Measurements from ENCODE around the gene DIP2C.
"Not testable (repeated sequence)": the region's sequence is repeated elsewhere in the genome, so short reads cannot be mapped to it uniquely, and the experiment has no call there.

Gene DIP2C

DNA sequence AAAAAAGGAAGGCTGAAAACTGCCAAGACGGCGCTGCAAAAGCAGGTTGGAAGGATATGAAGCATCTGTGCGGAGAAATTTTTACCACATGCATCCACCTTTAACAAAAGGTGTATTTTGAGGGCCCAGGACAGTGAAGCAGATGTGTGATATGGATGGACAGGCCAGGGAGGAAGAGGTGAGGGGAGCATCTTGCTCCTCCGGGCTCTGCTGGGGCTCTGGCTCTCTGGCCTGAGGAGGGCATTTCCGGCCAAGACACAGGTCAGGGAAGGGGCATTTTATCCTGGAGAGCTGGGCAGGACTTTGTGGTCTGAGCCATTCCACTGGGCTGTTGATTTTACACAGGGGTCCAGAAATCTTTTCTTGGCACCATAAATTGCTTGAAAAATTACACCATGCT, 379.1 kb downstream of the DIP2C start:
- FAIRE-seq, result no peak

DNA sequence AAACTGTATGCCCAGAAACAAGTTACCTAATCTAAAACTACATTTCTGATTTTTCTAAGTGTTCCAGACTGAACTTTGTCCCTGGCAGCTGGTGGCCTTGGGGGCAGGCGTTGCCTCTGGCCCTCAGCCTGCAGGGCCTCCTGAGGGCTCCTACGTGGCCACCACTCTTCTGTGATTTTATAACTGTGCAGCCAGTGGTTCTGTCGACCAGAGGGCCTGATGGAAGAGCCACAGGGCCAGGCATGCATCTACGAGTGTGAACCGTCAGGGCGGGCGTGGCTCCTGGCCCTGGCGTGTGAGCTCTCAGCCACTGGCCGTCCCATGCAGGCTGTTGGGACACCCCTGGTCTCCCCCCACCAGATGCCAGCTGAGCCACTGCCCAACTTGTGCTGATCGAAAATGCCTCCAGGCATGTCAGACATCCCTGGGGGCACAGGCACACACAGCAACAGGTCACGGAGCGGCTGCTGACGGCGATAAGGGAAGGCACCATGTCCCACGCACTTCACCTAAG, 380.8 kb downstream of the DIP2C start:
- FAIRE-seq, result no peak

DNA sequence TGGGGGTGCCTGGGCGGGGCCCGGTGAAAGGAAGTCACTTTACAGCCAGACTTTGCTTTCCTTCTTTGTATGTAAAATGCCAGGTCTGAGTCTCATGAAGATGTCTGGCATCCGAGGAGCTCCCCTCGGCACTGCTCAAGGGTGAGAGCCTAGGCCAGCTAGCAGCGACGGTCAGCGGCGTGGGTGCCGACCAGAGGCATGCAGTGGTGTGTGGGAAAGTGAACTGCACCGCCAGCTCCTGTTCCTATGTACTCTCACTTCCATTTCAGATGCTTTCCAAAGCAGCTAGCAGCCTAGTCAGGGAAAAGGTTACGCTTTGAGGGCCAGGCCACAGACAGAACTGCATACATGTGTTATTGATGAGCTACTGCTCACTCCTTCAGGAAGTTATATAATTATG, 381.4 kb downstream of the DIP2C start:
- no peak for FAIRE-seq

DNA sequence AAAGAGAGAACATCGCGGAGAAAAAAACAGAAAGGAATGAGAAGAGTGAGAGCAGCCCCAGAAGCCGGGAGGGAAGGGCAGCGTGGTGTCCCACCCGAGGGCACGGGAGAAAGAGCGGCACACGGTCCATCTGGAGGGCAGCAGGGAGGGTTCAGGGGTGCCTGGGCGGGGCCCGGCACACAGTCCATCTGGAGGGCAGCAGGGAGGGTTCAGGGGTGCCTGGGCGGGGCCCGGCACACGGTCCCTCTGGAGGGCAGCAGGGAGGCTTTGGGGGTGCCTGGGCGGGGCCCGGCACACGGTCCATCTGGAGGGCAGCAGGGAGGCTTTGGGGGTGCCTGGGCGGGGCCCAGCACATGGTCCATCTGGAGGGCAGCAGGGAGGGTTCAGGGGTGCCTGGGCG, 381.8 kb downstream of the DIP2C start:
- no peak for FAIRE-seq

DNA sequence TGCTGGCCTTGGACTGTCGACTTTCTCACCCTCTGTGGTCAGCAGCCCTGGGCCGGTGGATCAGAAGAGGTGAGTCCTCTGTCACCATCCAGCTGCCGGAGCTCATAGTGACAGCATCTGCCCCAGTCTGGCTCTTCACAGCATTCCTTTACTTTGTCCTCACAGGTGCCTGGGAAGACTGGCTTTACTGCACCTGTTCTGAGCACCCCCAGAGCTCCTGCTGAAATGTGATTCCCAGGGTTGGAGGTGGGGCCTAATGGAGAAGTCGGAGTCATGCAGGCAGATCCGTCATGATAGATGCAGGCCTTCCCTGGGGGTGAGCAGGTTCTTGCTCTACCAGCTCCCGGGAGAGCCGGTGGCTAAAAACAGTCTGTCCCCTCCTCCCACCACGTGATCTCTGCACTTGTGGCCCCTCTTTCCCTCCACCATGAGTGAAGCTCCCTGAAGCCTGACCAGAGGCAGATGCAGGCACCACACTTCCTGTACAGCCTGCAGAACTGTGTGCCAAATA, 382.7 kb downstream of the DIP2C start:
- no peak for FAIRE-seq

DNA sequence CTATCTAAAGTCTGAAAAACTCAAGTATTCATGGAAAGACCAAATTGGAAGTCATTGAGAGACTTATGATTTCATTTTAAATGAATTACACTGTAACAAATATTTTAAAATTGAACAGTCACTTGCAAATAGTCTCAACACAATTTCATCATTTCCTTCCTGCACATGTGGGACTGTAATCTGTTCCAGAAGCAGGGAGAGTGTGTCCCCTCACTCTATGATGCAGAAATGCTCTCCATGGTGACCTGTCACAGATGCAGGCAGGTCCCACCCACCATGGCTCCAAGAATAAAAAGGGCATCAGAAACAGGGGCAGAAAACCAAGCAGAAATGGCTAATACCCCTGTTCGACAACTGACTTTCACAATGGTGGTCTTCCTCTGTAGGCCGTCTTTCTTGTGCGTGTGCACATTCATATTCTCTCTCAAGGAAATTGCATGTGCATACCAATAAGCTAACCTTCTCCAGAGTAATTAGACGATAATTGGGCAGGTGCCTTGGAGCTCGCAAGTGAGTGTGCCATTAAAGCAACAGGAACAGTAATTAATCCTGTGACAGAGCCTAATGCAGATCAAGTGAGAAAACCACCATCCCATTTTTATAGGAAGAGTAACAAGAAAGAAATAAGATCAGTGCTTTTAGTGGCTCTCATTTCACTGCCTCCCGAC, 383.3 kb downstream of the DIP2C start:
- FAIRE-seq, result no peak

DNA sequence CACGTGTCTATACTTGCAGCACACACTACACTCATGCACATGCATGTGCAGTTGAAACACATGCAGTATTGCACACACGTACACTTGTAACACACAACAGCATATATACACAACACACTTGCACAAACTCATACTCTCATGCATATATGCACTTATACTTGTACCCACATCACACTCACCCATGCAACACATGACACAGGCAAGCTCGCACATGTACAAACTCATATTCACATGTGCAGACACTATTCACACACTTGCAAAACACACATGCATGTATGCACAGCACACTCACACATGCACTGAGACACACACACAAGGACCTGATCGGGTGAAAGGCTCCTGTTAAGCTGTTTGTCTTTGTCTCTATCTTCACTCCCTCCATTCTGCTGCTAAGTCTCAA, 384.4 kb downstream of the DIP2C start:
- no peak for FAIRE-seq

DNA sequence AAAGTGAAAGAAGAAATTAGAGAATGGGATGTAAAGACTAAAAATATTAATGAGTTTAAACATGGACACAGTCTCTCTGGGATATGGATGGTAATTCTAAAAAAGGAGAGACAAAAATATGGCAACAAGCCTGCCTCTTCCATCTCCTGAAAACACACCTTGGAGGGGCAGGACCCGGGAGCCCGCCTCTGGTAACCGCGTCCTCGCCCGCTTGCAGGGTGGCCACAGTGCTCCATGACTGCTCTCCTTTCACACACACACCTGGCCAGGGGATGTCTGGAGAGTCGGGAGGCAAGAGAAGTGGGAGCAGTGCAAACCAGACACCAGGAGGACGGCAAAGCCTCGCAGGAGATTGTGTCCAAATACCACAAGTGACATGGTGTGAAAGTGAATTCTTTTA, 387.9 kb downstream of the DIP2C start:
- FAIRE-seq, result no peak

DNA sequence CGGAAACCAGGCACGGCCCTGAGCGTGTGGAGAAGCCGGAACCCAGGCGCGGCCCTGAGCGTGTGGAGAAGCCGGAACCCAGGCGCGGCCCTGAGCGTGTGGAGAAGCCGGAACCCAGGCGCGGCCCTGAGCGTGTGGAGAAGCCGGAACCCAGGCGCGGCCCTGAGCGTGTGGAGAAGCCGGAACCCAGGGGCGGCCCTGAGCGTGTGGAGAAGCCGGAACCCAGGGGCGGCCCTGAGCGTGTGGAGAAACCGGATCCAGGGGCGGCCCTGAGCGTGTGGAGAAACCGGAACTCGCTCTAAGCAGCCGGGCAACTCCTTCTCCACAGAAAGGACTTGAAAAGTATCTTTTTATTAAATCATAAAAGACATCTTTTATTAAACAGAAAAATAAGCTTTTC, 388.9 kb downstream of the DIP2C start:
- not testable (repeated sequence) for FAIRE-seq

DNA sequence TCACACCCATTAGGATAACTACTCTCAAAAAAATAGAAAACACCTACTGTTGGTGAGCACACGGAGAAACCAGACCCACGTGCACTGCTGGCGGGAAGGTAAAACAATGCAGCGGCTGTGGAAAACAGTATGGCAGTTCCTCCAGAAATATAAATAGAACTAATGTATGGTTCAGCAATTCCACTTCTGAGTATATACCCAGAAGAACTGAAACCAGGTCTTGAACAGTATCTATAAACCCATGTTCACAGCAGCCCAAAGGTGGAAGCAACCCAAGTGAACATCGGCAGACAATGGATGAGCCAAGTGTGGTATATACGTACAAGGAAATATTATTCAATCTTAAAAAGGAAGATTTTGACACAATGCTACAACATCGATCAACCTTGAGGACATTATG, 389.5 kb downstream of the DIP2C start:
- FAIRE-seq, result no peak

DNA sequence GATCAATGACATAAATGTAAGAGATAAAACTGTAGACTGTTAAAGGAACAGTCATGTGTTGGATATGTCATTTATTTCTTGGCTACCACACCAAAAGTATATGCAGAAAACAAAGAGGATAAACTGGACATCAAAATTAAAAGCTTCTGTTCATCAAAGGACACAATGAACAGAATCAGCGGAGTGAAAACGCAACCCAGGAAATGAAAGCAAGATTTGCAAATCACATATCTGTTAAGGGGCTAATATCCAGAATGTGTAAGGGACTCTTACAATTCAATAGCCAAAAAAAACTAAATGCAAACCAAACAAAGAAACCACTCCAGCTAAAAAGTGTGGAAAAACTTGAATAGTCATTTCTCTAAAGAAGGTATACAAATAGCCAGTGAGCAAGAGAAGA, 390.0 kb downstream of the DIP2C start:
- FAIRE-seq, result no peak

DNA sequence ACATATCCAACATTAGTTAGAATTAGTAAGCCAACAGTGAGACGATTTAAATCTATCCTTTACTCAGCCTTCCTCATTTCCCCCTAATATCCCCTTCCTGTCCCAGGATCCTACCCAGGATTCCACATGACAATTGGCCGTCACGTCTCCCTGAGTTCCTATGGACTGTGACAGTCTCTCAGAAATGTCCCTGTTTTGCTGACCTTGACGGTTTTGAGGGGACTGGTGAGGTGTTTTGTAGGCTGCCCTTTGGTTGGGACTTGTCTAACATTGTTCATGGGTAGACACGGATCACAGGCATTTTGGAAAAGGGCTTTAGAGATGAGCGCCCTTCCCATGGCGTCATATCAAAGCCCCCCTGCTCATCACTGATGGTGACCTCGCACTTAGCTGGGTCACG, 391.4 kb downstream of the DIP2C start:
- no peak for FAIRE-seq

DNA sequence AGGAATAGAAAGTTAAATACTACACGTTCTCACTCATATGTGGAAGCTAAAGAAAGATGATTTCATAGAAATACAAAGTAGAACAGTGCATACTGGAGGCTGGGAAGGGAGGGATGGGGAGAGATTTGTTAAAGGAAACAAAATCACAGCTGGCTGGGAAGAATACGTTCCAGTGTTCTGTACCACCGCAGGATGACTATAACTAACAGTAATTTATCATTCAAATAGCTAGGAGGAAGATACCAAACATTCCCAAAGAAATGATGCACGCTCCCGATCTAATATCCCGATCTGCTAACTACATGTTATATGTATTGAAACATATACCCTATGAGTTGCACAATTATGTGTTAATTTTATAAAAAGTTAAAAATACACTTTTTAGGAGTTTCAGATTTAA, 391.9 kb downstream of the DIP2C start:
- FAIRE-seq, result no peak

DNA sequence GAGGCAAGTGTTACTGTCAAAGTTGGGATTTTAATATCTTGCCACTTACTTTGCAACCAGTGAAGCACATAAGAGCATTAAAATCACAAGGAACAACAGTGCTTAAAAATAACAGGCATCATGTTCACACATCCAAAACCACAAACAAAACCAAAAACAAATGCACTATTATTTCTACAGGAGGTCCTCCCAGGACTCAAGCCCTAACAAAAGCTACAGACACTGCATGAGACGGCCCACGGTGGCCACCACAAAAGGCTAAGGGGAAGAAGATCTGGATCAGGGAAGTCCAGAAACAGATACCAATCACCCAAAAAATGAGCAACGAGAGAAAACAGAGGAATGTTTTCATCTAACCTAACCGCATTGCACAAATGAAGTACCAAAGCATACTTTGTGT, 395.8 kb downstream of the DIP2C start:
- no peak for FAIRE-seq

DNA sequence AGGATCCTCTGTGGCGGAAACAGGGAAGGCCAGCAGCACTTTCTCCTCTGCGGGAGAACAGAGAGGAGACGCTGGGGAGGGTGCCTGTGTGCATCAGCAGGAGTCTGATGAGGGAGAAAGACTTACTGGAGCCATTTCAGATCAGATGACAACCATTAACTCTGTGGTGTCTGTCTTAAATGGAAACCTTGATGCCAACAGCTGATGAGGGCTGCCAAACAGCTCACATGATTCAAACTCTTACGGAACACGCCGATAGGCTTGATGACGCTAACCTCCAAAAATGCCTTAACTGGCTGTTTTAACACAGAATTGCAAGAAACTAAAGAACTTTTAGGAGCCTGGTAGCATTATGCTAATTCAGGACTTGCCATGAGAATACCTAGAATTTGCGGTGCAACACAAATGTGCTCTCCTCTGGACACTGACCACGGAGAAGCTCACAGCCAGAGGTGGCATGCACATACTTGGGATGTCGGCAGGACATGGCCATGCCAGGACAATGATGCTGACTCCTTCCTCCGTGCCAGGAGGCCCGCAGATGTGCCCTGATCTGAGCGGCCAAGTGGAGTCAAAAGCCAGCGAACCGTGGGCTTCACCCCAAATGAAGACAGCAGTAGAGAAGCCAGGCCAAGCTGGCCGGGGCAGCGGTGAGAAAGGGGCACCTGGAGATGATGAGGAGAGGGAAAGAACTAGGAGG, 399.3 kb downstream of the DIP2C start:
- no peak for FAIRE-seq

DNA sequence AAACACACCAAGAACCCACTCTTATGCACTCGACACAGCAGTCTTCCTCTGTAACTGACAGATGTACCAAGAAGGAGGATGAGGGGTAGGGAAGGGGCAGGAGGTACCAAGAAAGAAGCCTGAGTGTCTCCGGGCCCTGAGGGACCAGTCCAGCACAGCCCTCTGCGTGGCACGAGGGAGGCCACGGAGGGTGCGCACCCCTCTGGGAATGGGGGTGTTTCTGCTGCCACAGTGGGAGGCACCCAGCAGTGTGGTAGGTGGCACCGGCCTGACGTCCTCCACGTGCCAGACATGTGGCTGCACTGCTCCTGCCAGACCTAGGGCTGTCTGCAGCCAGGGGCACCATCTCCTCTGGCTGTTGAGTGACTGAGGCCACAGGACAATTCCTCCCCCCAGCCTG, 399.9 kb downstream of the DIP2C start:
- no peak for FAIRE-seq

DNA sequence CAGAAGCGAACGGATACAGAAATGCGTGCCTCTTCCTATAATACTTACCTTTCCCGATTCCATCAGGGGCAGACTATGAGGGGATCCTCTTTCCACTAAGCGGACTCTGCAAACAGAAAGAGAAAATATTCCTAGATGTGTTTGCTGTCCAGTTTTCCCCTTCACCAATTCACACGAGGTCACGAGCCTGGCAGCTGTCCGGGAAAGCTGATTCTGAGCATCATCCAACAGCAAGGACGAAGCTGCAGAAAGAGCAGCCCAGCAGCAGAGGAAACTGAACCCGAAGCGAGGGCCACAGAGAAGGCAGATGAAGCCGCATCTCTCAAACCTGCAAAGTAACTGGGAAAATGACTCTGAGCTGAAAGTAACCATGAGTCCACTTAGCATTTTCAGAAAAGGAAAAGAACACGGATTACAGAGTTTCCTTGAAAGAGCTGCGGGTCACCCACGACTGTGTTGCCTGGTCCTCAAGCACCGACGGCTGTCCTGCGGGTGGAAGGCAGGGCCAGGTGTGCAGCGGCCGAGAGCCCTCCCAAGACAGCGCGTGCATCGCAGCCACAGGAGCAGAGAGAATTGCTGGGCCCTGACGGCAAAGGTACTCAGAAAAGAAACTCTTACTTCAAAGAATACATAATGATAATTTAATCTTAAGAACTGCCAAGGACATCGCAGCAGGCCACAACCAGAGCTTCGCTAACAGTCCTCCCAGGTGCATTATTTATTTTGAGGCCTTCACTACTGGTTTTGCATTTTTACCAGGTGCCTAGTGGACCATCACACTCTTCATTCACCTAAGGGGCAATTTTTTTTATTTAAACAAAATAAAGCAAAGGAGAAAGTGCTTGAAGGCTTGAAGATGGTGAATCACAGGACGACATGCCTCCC, 400.9 kb downstream of the DIP2C start:
- FAIRE-seq, result no peak

DNA sequence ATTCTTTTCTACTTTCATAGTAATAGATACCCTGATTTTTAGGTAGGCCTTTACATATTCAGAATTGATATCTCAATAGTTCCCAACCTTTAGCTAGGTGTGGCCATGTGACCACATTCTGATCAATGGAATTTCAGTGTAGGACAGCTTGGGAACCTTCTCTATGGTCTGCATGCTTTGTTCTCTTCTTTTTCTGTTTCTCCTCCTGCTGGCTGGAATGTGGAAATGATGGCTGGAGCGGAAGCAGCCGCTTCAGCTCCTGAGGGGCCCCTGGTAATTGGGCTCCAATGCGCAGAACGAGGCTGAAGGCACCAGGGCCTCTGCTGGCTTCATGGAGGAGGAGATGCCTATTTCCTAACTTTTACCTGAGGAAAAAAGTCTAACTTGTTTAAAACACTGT, 401.7 kb downstream of the DIP2C start:
- no peak for FAIRE-seq

DNA sequence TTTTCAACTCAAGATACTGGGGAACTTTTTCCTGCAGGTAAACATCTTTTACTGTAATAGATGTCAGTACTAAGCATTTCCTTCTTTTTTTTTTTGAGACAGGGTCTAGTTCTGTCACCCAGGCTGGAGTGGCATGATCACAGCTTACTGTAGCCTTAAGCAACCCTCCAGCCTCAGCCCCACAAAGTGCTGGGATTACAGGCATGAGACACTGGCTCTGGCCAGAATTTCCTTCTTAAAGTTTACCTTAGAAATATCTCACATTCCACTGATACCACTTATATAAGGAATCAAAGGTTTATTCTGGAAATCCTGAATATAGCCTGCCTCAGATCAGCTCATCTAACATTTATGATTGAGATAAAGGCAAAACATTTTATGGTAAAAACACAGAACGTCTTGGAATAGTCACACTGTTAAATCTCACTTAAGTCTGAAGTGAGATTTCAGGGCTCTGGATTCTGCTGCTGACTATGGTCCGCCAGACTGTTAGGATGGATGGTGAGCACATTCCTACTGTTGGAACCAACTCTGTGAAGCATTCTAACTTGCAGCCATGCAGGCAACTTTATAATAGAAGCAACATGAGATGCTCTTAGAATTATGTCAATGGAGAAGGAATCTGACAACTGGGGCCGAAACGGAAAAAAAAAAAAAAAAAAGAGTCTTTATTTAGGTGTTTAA, 402.3 kb downstream of the DIP2C start:
- FAIRE-seq, result no peak

DNA sequence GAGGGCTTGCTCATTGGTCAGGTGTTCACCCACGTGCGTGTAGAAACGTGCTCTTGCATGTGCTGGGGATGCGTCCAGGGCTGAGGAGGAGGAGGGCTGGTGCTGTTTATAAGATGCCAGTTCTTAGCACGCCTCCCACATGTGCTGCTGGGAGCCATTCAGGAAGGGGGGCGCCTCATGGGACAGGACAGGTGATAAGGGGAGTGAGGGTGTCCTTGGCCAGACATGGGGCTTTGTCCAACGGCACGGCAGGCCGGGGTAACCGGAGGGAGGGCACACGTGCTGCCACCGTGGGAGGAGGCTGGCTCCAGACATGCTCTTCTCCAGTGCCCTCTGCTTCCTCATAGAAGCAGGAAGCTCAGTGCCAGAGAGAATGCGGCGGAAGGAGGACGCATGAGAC, 404.3 kb downstream of the DIP2C start:
- no peak for FAIRE-seq

DNA sequence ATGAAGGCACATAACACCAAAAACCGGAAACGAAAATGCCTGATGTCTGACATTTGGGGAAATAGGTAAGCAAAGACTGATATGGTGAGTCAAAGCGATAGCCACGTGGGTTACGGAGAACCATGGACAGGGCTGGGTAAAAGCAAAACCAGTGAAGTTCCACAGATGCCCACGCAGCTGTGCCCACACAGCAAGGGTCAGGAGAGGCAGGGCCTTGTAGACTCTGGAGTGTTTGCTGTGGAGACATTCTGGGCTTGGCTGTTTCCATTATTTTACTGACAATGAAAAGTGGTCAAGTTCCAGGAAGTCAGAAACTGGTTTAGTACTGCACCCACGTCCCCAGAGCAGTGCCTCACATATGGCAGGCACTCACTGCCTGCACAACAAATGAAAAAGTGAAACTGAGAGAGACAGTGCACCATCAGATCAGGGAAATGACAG, 405.5 kb downstream of the DIP2C start:
- FAIRE-seq, result no peak

DNA sequence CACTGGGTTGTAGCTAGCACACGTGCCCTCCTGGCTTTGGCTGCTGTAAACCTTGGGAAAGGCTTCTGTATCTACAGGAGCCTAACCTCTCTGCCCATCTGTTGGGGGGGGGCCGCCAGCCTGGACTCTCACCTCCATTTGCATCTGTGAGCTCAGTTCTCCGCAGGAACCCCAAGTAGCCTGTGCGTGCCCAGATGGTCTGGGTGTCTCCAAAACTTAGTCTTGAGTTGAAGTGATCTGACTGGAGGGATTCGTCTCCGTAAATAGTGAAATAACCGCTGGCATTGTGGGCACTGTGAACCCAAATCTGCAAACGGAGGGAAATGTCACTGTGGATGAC, 406.4 kb downstream of the DIP2C start:
- FAIRE-seq, result no peak
